Naive thymus-derived CD8-positive, alpha-beta T cell (primary cell): ENCODE results near the gene HOXA13. TPM values are rescaled to one million over a fixed set of nuclear protein-coding genes. Genes with fewer than 3 reads are reported as not detected.

Source experiments
- ATAC-seq, 2 donors: fragments of 150-1000 bp; cut with Tn5 transposase in 1 of 2; sonication (Bioruptor Pico), chemical (Tn5 transposase) in 1 of 2; 1 replicate in 1 of 2; 2 replicates in 1 of 2; pipeline ENCODE4 v1.10.0; 2021; ENCODE audit warnings: mild to moderate bottlenecking in 2 of 2, moderate library complexity in 2 of 2
- POLR2A ChIA-PET: fragments of 350-600 bp; sonication (Branson Sonifier 250); formaldehyde crosslinking; loops from one replicate; lab custom pipeline; 2021; ENCODE audit warnings: antibody characterized with exemption; lab: Charles Lee
- DNase-seq, 10 donors: peaks; one replicate each; pipeline versions ENCODE4 v3.0.0 to v3.0.0-alpha.2; 2020 to 2022
- H3K27ac Mint-ChIP-seq, 10 donors: one replicate each; pipeline ENCODE4 v1.8.0; 2020 to 2022; ENCODE audit warnings: mild to moderate bottlenecking in 10 of 10, mixed read lengths in 10 of 10, moderate library complexity in 4 of 10, inconsistent platforms in 1 of 10
- H3K27me3 Mint-ChIP-seq, 5 donors: one replicate each; pipeline ENCODE4 v1.8.0; 2021 to 2022; ENCODE audit warnings: mixed read lengths in 5 of 5
- H3K36me3 Mint-ChIP-seq, 3 donors: one replicate each; pipeline ENCODE4 v1.8.0; 2020 to 2022; ENCODE audit warnings: mixed read lengths in 3 of 3, mild to moderate bottlenecking in 2 of 3, inconsistent platforms in 1 of 3
- H3K4me1 Mint-ChIP-seq, 4 donors: one replicate each; pipeline ENCODE4 v1.8.0; 2021 to 2022; ENCODE audit warnings: mixed read lengths in 4 of 4
- H3K4me3 Mint-ChIP-seq, 10 donors: one replicate each; pipeline ENCODE4 v1.8.0; 2020 to 2022; ENCODE audit warnings: mild to moderate bottlenecking in 10 of 10, mixed read lengths in 10 of 10, moderate library complexity in 6 of 10, inconsistent platforms in 1 of 10
- H3K9me3 Mint-ChIP-seq, 9 donors: one replicate each; pipeline ENCODE4 v1.8.0; 2020 to 2022; ENCODE audit warnings: mixed read lengths in 9 of 9, mild to moderate bottlenecking in 3 of 9, inconsistent platforms in 1 of 9, moderate library complexity in 1 of 9
- polyA plus RNA-seq, 3 donors: library from polyadenylated mRNA; unstranded; fragments of 300-500 nt; fragmentation: Illumina TruSeq; gene quantifications; one replicate each; pipeline ENCODE4 v1.2.3, GENCODE V29; 2021
- total RNA-seq, 8 experiments: library from RNA in 2 of 8; stranded (reverse) in 2 of 8; gene quantifications; one replicate each; pipeline ENCODE4 v1.2.3 and lab custom pipeline; 2021 to 2026

HOXA13 gene
- not detected for total RNA-seq
- polyA plus RNA-seq, result not detected
- 0 to 0.17 (median 0) reads per million in 6 experiments for total RNA-seq (lab: John Stamatoyannopoulos, UW)

DNA sequence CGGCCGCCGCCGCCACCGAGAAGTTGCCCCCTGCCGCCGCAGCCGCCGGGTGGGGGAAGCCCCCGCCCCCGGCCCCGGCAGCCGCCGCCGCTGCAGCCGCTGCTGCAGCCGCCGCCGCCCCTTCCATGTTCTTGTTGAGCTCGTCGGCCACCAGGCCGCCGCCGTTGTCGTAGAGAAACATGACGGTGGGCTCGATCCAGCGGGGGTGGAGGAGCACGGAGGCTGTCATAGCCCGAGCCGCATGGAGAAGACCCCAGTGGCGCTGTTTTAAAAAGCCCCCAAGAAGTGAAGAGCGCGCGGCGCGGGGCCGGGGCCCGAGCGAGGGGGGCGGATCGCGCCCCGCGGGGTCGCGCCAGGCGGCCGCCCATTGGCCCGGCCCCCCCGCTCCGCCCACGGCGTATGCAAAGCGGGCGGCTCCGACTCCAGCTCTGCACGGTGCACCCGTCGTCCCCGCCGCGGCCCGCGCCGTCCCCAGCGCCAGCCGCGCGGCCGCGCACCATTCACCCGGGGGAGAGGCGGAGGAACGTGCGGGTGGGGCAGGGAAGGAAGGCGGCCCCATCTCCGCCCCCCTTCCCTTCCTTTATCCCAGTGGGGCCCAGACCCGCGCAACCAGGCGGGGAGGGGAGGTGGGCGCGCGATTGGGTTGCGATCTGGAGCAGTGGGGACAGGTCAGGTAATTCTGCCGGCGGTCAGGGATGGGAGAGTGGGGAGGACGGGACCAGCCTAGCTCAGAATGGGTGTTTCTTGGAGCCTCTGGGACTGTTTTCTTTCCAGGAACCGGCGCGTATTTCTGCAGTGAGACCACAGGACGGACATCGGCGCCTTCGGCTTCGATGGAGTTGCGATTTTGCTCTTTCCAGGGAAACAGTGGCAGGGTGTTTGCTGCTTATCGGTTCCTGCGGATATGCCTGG is at the start of gene HOXA13:
TSS of gene HOXA13 (minus strand) at position 243 of the 912 bp plus-strand sequence. CDS start at position 229, 14 bp downstream.
- peaks cover 0 to 5% (median 3%) of the 10 kb centered on the region in 3 donors for H3K36me3 Mint-ChIP-seq
- peaks cover 69 to 100% (median 72%) of the 10 kb centered on the region in 5 donors for H3K27me3 Mint-ChIP-seq
- peak within 1 kb of the TSS in 2 of 10 donors; percentile 34 to 85 for H3K27ac Mint-ChIP-seq
- H3K9me3 Mint-ChIP-seq, result peaks cover 0 to 11% (median 0%) of the 10 kb centered on the region in 9 donors
- peaks cover 16 to 56% (median 42%) of the 10 kb centered on the region in 4 donors for H3K4me1 Mint-ChIP-seq
- peak within 1 kb of the TSS; percentile 75 to 90 (median 84) for H3K4me3 Mint-ChIP-seq
- POLR2A ChIA-PET, result interaction anchor here (0.8 kb wide), 1 partner anchor 10 kb away, joined by 3 read pairs; no protein-coding TSS in a partner anchor
- DNase-seq, result peak in 2 of 10 donors; percentile 35 to 62
- ATAC-seq, result peak; percentile 68 to 72

DNA sequence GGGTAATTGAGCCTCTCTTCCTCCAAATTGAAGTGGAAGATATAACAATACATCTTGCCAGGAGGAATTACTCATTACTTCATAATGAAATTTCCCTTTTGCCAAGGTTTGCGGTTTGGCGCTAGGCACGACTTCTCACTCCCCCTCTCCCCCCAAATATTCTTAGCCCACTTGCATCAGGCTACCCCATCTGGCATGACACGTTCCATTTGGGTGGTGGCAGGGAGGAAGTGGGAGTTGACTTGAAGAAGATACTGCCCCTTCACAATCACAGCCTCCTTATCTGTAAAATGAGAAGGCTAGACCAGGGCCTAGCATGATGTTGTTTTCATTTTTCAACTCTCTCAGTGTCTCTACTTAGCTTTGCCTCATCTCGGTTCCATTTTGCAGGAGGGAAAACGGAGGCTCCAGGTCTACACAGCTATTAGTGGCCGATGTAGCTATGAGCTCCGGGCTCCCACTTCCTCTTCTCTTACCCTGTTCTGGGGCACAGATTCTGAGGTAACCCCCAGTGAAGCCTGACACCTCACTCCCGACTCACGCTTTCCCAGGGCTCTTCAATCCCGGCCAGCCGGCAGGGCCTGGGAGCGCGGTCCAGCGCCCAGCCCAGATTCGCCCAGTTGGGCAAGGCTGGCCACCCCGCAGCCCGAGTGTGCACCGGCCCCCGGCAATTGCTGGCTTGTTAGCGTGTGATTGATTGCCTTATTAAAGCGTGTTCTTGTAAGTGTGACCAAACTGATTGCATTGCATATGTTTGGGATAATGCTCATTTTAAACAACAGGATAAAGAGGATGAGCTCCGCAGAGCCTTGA is 49.2 kb upstream of the HOXA13 start:
- H3K4me3 Mint-ChIP-seq, result peak overlapping the region in 1 of 10 donors; percentile 26
- POLR2A ChIA-PET, result no interaction called here

GRCh38 chr7:27248427-27248806 is 48.5 kb upstream of the HOXA13 start:
- POLR2A ChIA-PET, result no interaction called here

More for the DNA sequence above, 49.2 kb upstream of the HOXA13 start:
- Mint-ChIP-seq H3K27me3 (peaks cover 51 to 91% (median 74%) of the 10 kb centered on the region in 5 donors), H3K4me1 (peaks cover 8 to 63% (median 30%) of the 10 kb centered on the region in 4 donors), H3K36me3 (peaks cover 0 to 8% (median 0%) of the 10 kb centered on the region in 3 donors), H3K9me3 (peaks cover 0 to 1% (median 0%) of the 10 kb centered on the region in 9 donors), H3K27ac (peak overlapping the region in 1 of 10 donors; percentile 71)
- DNase-seq, result no peak
- no peak for ATAC-seq

DNA sequence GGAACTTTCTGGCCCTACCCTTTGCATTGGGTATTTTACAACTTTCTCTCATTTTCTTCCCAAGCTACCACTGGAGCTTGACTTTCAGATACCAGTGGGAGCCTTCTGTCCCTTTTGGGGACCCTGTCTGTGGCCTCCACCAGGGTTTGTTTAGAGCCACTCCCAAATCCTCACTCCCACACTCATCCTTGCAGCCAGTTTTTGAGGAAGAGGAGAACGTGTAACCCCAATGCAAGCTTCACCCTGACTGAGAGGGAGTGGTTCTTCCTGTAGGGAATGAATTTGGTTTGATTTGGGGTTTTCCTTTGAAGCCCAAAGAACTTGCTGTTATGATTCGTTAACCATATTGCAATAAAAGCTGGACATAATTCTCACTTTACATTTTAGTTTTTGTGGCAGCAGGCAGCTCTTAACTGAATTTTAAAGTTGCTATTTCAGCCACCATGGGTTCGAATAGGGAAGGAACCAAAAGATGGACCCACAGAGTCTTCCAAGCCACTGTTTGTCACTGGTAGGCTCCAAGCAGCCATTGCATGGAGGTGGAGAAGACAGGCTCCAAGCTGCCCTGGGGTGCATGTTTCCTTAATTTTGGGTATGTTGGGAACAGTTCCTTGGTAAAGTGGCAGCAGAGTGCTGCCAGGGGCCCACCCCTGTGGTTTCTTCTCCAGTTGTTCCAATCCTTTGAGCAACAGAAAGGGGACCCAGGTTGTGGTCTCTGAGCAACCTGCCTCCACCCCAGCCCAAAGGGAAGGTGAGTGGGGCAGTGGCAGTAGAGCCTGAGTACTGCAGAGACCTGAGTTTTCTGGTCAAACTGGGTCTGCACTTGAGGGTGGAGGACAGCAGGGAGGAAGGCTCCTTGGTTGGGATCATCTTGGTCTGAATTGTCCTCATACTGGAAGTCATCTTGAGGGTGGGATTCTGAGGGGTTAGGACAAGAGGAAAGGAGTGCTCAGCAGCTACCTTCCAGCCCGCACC is 47.8 kb upstream of the HOXA13 start:
- ATAC-seq, result no peak

More at GRCh38 chr7:27248427-27248806, 48.5 kb upstream of the HOXA13 start:
- Mint-ChIP-seq H3K27me3 (peaks cover 44 to 91% (median 74%) of the 10 kb centered on the region in 5 donors), H3K27ac (no peak overlapping the region), H3K4me3 (peak overlapping the region in 1 of 10 donors; percentile 31), H3K4me1 (peaks cover 11 to 68% (median 35%) of the 10 kb centered on the region in 4 donors), H3K36me3 (peaks cover 0 to 8% (median 0%) of the 10 kb centered on the region in 3 donors), H3K9me3 (peaks cover 0 to 1% (median 0%) of the 10 kb centered on the region in 9 donors)
- no peak for ATAC-seq
- no peak for DNase-seq

GRCh38 chr7:27247000-27247399 is 47.1 kb upstream of the HOXA13 start:
- Mint-ChIP-seq H3K36me3 (peaks cover 0 to 8% (median 0%) of the 10 kb centered on the region in 3 donors), H3K4me1 (peaks cover 11 to 66% (median 38%) of the 10 kb centered on the region in 4 donors), H3K4me3 (peak overlapping the region in 2 of 10 donors; percentile 14 to 58), H3K27me3 (peaks cover 39 to 89% (median 71%) of the 10 kb centered on the region in 5 donors), H3K27ac (no peak overlapping the region), H3K9me3 (peaks cover 0 to 1% (median 0%) of the 10 kb centered on the region in 9 donors)
- ATAC-seq (no peak), DNase-seq (no peak)
- POLR2A ChIA-PET, result no interaction called here

More for the DNA sequence above, 47.8 kb upstream of the HOXA13 start:
- no peak for DNase-seq
- peaks cover 41 to 89% (median 71%) of the 10 kb centered on the region in 5 donors for H3K27me3 Mint-ChIP-seq
- peaks cover 0 to 1% (median 0%) of the 10 kb centered on the region in 9 donors for H3K9me3 Mint-ChIP-seq
- POLR2A ChIA-PET, result no interaction called here
- H3K36me3 Mint-ChIP-seq, result peaks cover 0 to 8% (median 0%) of the 10 kb centered on the region in 3 donors
- H3K4me3 Mint-ChIP-seq, result peak overlapping the region in 1 of 10 donors; percentile 31
- peaks cover 11 to 67% (median 36%) of the 10 kb centered on the region in 4 donors for H3K4me1 Mint-ChIP-seq
- H3K27ac Mint-ChIP-seq, result no peak overlapping the region

GRCh38 chr7:27245798-27246691 is 46.2 kb upstream of the HOXA13 start:
- Mint-ChIP-seq H3K36me3 (peaks cover 0 to 6% (median 2%) of the 10 kb centered on the region in 3 donors), H3K27me3 (peaks cover 36 to 92% (median 75%) of the 10 kb centered on the region in 5 donors), H3K27ac (no peak overlapping the region), H3K9me3 (peaks cover 0 to 1% (median 0%) of the 10 kb centered on the region in 9 donors), H3K4me1 (peaks cover 10 to 61% (median 37%) of the 10 kb centered on the region in 4 donors), H3K4me3 (peak overlapping the region in 3 of 10 donors; percentile 30 to 34 (median 31))
- ATAC-seq (peak; percentile 13 to 41), DNase-seq (no peak)
- POLR2A ChIA-PET, result no interaction called here

DNA sequence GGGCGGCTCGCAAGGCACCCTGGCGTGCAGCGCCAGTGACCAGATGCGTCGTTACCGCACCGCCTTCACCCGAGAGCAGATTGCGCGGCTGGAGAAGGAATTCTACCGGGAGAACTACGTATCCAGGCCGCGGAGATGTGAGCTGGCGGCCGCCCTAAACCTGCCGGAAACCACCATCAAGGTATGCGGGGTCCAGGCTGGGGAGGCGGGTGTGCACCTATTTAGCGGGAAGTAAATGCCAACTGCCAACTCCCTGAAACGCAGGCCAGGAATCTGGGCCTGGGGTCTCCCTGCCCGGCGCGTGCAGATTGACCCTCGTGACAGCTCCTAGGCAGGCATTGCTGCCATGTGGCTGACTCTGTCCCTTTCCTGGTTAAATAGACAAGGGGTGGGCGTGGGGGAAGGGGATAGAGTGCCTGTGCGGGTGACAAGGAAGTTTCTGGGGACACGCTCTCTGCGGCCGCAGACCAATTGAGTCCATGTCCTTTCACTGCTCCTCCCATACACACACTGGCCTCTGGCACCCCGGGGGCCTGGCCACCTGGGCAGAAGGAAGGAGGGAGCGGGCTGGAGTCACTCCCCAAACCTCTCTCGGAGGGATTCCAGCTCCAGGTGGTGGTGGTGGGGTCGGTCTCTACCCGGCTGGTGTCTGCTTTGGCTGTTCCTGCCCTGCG is 45.4 kb upstream of the HOXA13 start:
- ATAC-seq, result no peak
- H3K36me3 Mint-ChIP-seq, result peaks cover 0 to 2% (median 0%) of the 10 kb centered on the region in 3 donors
- H3K4me1 Mint-ChIP-seq, result peaks cover 16 to 61% (median 37%) of the 10 kb centered on the region in 4 donors
- peaks cover 36 to 92% (median 75%) of the 10 kb centered on the region in 5 donors for H3K27me3 Mint-ChIP-seq
- peaks cover 0 to 1% (median 0%) of the 10 kb centered on the region in 9 donors for H3K9me3 Mint-ChIP-seq
- POLR2A ChIA-PET, result no interaction called here
- peak overlapping the region in 2 of 10 donors; percentile 50 to 54 for H3K4me3 Mint-ChIP-seq
- H3K27ac Mint-ChIP-seq, result no peak overlapping the region
- no peak for DNase-seq

DNA sequence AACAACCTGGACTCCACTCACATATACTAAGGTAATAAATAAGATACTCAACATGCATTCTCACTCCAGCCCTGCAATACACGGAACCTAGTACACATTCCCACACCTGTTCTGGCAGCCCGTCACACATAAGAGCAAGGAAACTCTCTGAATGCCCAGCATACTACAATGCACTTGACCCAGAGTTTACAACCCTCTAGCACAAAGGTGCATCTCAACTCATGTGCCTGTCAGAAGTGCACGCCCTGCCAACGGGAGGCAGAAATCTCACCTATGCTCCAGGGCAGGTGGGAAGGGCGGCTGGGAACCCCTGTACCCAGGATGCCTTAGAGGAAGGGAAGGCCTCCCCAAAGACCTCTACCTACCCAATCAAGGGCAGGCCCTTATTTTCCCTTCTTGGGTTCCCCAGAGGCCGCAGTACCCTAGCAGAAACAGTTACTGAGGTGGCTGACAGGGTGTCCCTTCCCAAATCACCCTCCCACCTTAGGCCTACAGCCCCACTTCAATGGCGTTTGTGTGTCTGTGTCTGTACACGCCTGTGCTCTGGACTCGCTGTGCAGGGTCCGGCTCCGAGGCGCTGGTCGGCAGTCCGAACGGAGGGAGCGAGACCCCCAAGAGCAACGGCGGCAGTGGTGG is 44.7 kb upstream of the HOXA13 start:
- H3K36me3 Mint-ChIP-seq, result peaks cover 0 to 2% (median 0%) of the 10 kb centered on the region in 3 donors
- POLR2A ChIA-PET, result no interaction called here
- H3K9me3 Mint-ChIP-seq, result no peaks in the 10 kb centered on the region
- H3K27me3 Mint-ChIP-seq, result peaks cover 35 to 91% (median 75%) of the 10 kb centered on the region in 5 donors
- DNase-seq (no peak), ATAC-seq (no peak)
- H3K27ac Mint-ChIP-seq, result peak overlapping the region in 3 of 10 donors; percentile 1 to 45 (median 4)
- peaks cover 17 to 61% (median 40%) of the 10 kb centered on the region in 4 donors for H3K4me1 Mint-ChIP-seq
- H3K4me3 Mint-ChIP-seq, result peak overlapping the region in 8 of 10 donors; percentile 0 to 54 (median 28)

GRCh38 chr7:27243340-27244163 is 43.7 kb upstream of the HOXA13 start:
- no peaks in the 10 kb centered on the region for H3K9me3 Mint-ChIP-seq
- peaks cover 31 to 86% (median 65%) of the 10 kb centered on the region in 5 donors for H3K27me3 Mint-ChIP-seq
- ATAC-seq (no peak), DNase-seq (no peak)
- peaks cover 0 to 2% (median 0%) of the 10 kb centered on the region in 3 donors for H3K36me3 Mint-ChIP-seq
- H3K27ac Mint-ChIP-seq, result peak overlapping the region in 4 of 10 donors; percentile 47 to 81 (median 70)
- H3K4me3 Mint-ChIP-seq, result peak overlapping the region in 7 of 10 donors; percentile 6 to 67 (median 36)
- POLR2A ChIA-PET, result no interaction called here
- peaks cover 13 to 53% (median 40%) of the 10 kb centered on the region in 4 donors for H3K4me1 Mint-ChIP-seq
